ENCODE measurements around the gene KCTD7. TPM values are rescaled to one million over a fixed set of nuclear protein-coding genes. Genes with fewer than 3 reads are reported as not detected.
A peak's percentile ranks its signal among the peaks of the same experiment; 100 is the strongest.
"Not testable (repeated sequence)": the region's sequence is repeated elsewhere in the genome, so short reads cannot be mapped to it uniquely, and the experiment has no call there.

Gene KCTD7
- polyA plus RNA-seq, 1 donor, result 20.1 TPM

GRCh38 chr7:66682350-66683093 is 53.8 kb downstream of the KCTD7 start:
- Histone ChIP-seq H3K36me3 (ENCODE audit: control insufficient read depth, insufficient read depth, low read length) (no peaks in the 10 kb centered on the region), H3K9me3 (ENCODE audit: control insufficient read depth, low read depth, low read length) (no peaks in the 10 kb centered on the region), H3K4me3 (ENCODE audit: low read length) (peak overlapping the region; percentile 98), H3K27ac (ENCODE audit: low read length) (peak overlapping the region; percentile 100), H3K27me3 (ENCODE audit: control insufficient read depth, insufficient read depth, low read length) (no peaks in the 10 kb centered on the region), H3K4me1 (ENCODE audit: control insufficient read depth, insufficient read depth, low read length) (peaks cover 4% of the 10 kb centered on the region)
- no CpG with 5 or more reads among the region's 66 CpGs for WGBS (ENCODE audit: insufficient coverage, low lambda C conversion rate)
- DNase-seq, result no peak

GRCh38 chr7:66683094-66683769 is 54.6 kb downstream of the KCTD7 start:
- not testable (repeated sequence) for H3K9me3 ChIP-seq (ENCODE audit: control insufficient read depth, low read depth, low read length); H3K27ac ChIP-seq (ENCODE audit: low read length); H3K27me3 ChIP-seq (ENCODE audit: control insufficient read depth, insufficient read depth, low read length); H3K4me1 ChIP-seq (ENCODE audit: control insufficient read depth, insufficient read depth, low read length); H3K36me3 ChIP-seq (ENCODE audit: control insufficient read depth, insufficient read depth, low read length); DNase-seq
- WGBS (ENCODE audit: insufficient coverage, low lambda C conversion rate), result no CpG with 5 or more reads among the region's 10 CpGs
- peak overlapping the region; percentile 98 for H3K4me3 ChIP-seq (ENCODE audit: low read length)

GRCh38 chr7:66683770-66684123 is 55.1 kb downstream of the KCTD7 start:
- H3K4me3 ChIP-seq (ENCODE audit: low read length), result no peak overlapping the region
- no peak overlapping the region for H3K27ac ChIP-seq (ENCODE audit: low read length)
- peaks cover 2% of the 10 kb centered on the region for H3K9me3 ChIP-seq (ENCODE audit: control insufficient read depth, low read depth, low read length)
- H3K36me3 ChIP-seq (ENCODE audit: control insufficient read depth, insufficient read depth, low read length), result no peaks in the 10 kb centered on the region
- no peak for DNase-seq
- peaks cover 4% of the 10 kb centered on the region for H3K4me1 ChIP-seq (ENCODE audit: control insufficient read depth, insufficient read depth, low read length)
- H3K27me3 ChIP-seq (ENCODE audit: control insufficient read depth, insufficient read depth, low read length), result no peaks in the 10 kb centered on the region
- WGBS (ENCODE audit: insufficient coverage, low lambda C conversion rate), result no CpG with 5 or more reads among the region's 9 CpGs

GRCh38 chr7:66685663-66686062 is 57.0 kb downstream of the KCTD7 start:
- H3K4me1 ChIP-seq (ENCODE audit: control insufficient read depth, insufficient read depth, low read length); H3K9me3 ChIP-seq (ENCODE audit: control insufficient read depth, low read depth, low read length); H3K36me3 ChIP-seq (ENCODE audit: control insufficient read depth, insufficient read depth, low read length); H3K27me3 ChIP-seq (ENCODE audit: control insufficient read depth, insufficient read depth, low read length); DNase-seq; H3K4me3 ChIP-seq (ENCODE audit: low read length); H3K27ac ChIP-seq (ENCODE audit: low read length): not testable (repeated sequence)
- no CpG with 5 or more reads among the region's 4 CpGs for WGBS (ENCODE audit: insufficient coverage, low lambda C conversion rate)

GRCh38 chr7:66687186-66687585 is 58.5 kb downstream of the KCTD7 start:
- Histone ChIP-seq H3K36me3 (ENCODE audit: control insufficient read depth, insufficient read depth, low read length) (no peaks in the 10 kb centered on the region), H3K27me3 (ENCODE audit: control insufficient read depth, insufficient read depth, low read length) (no peaks in the 10 kb centered on the region), H3K4me3 (ENCODE audit: low read length) (no peak overlapping the region), H3K27ac (ENCODE audit: low read length) (no peak overlapping the region), H3K4me1 (ENCODE audit: control insufficient read depth, insufficient read depth, low read length) (no peaks in the 10 kb centered on the region), H3K9me3 (ENCODE audit: control insufficient read depth, low read depth, low read length) (peaks cover 3% of the 10 kb centered on the region)
- WGBS (ENCODE audit: insufficient coverage, low lambda C conversion rate), result 77% methylated on average over 2 of the region's 5 CpGs
- DNase-seq, result no peak

GRCh38 chr7:66687672-66688071 is 59.0 kb downstream of the KCTD7 start:
- H3K27me3 ChIP-seq (ENCODE audit: control insufficient read depth, insufficient read depth, low read length); H3K4me1 ChIP-seq (ENCODE audit: control insufficient read depth, insufficient read depth, low read length); DNase-seq; H3K9me3 ChIP-seq (ENCODE audit: control insufficient read depth, low read depth, low read length); H3K36me3 ChIP-seq (ENCODE audit: control insufficient read depth, insufficient read depth, low read length); H3K27ac ChIP-seq (ENCODE audit: low read length); H3K4me3 ChIP-seq (ENCODE audit: low read length): not testable (repeated sequence)
- WGBS (ENCODE audit: insufficient coverage, low lambda C conversion rate), result 100% methylated on average over 2 of the region's 6 CpGs

DNA sequence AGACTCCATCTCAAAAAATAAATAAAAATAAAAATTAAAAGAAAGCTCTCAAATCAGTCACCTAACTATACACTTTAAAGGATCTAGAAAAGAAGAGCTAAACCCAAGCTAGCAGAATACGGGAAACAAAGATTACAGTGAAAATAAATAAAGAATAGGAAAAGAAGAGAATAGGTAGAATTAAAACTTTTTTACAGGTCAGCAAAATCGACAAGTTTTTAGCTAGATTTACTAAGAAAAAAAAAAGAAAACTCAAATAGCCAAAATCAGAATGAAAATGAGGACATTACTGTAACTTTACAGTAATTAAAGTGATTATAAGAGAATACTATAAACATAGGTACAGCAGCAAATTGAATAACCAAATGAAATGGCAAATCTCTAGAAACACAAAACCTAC is 60.4 kb downstream of the KCTD7 start:
- H3K9me3 ChIP-seq (ENCODE audit: control insufficient read depth, low read depth, low read length), result peaks cover 3% of the 10 kb centered on the region
- H3K4me1 ChIP-seq (ENCODE audit: control insufficient read depth, insufficient read depth, low read length), result no peaks in the 10 kb centered on the region
- H3K27me3 ChIP-seq (ENCODE audit: control insufficient read depth, insufficient read depth, low read length), result no peaks in the 10 kb centered on the region
- H3K27ac ChIP-seq (ENCODE audit: low read length), result no peak overlapping the region
- DNase-seq, result no peak
- H3K36me3 ChIP-seq (ENCODE audit: control insufficient read depth, insufficient read depth, low read length), result peaks cover 4% of the 10 kb centered on the region
- H3K4me3 ChIP-seq (ENCODE audit: low read length), result no peak overlapping the region
- 96% methylated on average over 2 of the region's 2 CpGs for WGBS (ENCODE audit: insufficient coverage, low lambda C conversion rate)

GRCh38 chr7:66693331-66693730 is 64.7 kb downstream of the KCTD7 start:
- DNase-seq, result no peak
- H3K4me1 ChIP-seq (ENCODE audit: control insufficient read depth, insufficient read depth, low read length), result no peaks in the 10 kb centered on the region
- no peak overlapping the region for H3K27ac ChIP-seq (ENCODE audit: low read length)

More at GRCh38 chr7:66693331-66693730, 64.7 kb downstream of the KCTD7 start:
- Histone ChIP-seq H3K36me3 (ENCODE audit: control insufficient read depth, insufficient read depth, low read length) (peaks cover 6% of the 10 kb centered on the region), H3K9me3 (ENCODE audit: control insufficient read depth, low read depth, low read length) (peaks cover 3% of the 10 kb centered on the region), H3K27me3 (ENCODE audit: control insufficient read depth, insufficient read depth, low read length) (no peaks in the 10 kb centered on the region), H3K4me3 (ENCODE audit: low read length) (no peak overlapping the region)
- WGBS (ENCODE audit: insufficient coverage, low lambda C conversion rate), result 92% methylated on average over 2 of the region's 4 CpGs

Other genes with a start within 250 kb of the KCTD7 start
- 25.0 TPM for gene RABGEF1, start 111.9 kb downstream of the KCTD7 start, polyA plus RNA-seq